Parathyroid adenoma (tissue), 2 donors: Measurements from ENCODE around the gene SLN.

Source experiments
- H2AFZ ChIP-seq: fragments of 300-600 bp; sonication (generic); one replicate; pipeline ENCODE4 v1.7.0; 2017; ENCODE audit warnings: antibody characterized with exemption, mild to moderate bottlenecking
- H3K27ac ChIP-seq: fragments of 300-600 bp; sonication (generic); one replicate; pipeline ENCODE4 v1.7.0; 2017
- H3K27me3 ChIP-seq: fragments of 300-600 bp; sonication (generic); one replicate; pipeline ENCODE4 v1.7.0; 2017; ENCODE audit warnings: low read length; ENCODE audit not compliant: control insufficient read depth, insufficient read depth
- H3K36me3 ChIP-seq: fragments of 300-600 bp; sonication (generic); one replicate; pipeline ENCODE4 v1.7.0; 2017; ENCODE audit warnings: low read length; ENCODE audit not compliant: control insufficient read depth, insufficient read depth
- H3K4me1 ChIP-seq: fragments of 300-600 bp; sonication (generic); one replicate; pipeline ENCODE4 v1.7.0; 2017; ENCODE audit warnings: control low read depth
- H3K4me2 ChIP-seq: fragments of 300-600 bp; sonication (generic); one replicate; pipeline ENCODE4 v1.7.0; 2017; ENCODE audit warnings: low read length
- H3K4me3 ChIP-seq: fragments of 300-600 bp; sonication (generic); one replicate; pipeline ENCODE4 v1.7.0; 2017; ENCODE audit warnings: low read depth, low read length
- H3K79me2 ChIP-seq: fragments of 300-600 bp; sonication (generic); one replicate; pipeline ENCODE4 v1.7.0; 2017; ENCODE audit warnings: control low read depth
- H3K9ac ChIP-seq: fragments of 300-600 bp; sonication (generic); one replicate; pipeline ENCODE4 v1.7.0; 2017; ENCODE audit warnings: mild to moderate bottlenecking
- H3K9me3 ChIP-seq: fragments of 300-600 bp; sonication (generic); one replicate; pipeline ENCODE4 v1.7.0; 2017; ENCODE audit warnings: low read length; ENCODE audit not compliant: control insufficient read depth
- CTCF ChIP-seq: fragments of 300-600 bp; sonication (generic); IDR thresholded peaks from one replicate; pipeline ENCODE4 v1.7.0; 2017; ENCODE audit warnings: antibody characterized with exemption, mild to moderate bottlenecking
- donor health status: primary hyperparathyroidism.

The SLN gene

DNA sequence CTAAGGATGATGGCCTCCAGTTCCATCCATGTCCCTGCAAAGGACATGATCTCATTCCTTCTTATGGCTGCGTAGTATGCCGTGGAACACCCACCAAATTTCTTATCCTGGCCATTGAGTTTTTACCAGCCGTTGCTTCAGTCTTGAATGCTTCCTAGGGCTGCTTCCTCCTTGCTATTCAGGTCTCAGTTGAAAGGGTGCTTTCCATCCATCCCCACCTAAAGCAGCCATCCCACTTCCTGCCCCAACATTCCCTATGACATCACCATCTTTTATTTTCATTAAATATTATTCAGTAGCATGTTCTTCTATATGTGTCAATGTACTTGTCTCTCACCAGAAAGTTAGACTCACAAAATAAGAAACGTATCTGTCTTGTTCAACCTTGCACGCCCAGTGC is 40.7 kb upstream of the SLN start:
- Histone ChIP-seq H3K4me2 (no peak overlapping the region), H3K4me3 (no peak overlapping the region), H3K36me3 (no peaks in the 10 kb centered on the region), H3K4me1 (no peaks in the 10 kb centered on the region), H3K9ac (no peak overlapping the region), H2AFZ (no peak overlapping the region), H3K27me3 (no peaks in the 10 kb centered on the region), H3K9me3 (no peaks in the 10 kb centered on the region), H3K27ac (no peak overlapping the region), H3K79me2 (no peaks in the 10 kb centered on the region)
- no peak for TF ChIP-seq CTCF

DNA sequence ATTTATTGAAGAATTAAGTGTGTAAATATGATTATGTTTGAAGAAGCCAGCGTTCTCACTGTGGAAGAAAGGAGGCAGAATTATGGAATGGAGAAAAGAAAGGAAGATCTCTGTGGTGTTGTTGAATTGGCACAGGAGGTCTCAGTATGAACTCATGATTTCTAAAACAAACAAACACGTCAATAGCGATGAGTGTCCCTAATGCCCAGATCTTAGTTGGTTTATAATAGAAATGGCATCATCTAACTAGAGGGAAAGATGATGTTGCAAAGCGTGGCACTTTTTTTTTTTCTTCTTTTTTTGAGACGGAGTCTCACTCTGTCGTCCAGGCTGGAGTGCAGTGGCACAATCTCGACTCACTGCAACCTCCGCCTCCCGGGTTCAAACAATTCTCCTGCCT is 39.2 kb upstream of the SLN start:
- Histone ChIP-seq H3K4me2 (no peak overlapping the region), H3K27ac (no peak overlapping the region), H3K9ac (no peak overlapping the region), H3K4me3 (no peak overlapping the region), H3K79me2 (no peaks in the 10 kb centered on the region), H2AFZ (no peak overlapping the region), H3K27me3 (no peaks in the 10 kb centered on the region), H3K36me3 (no peaks in the 10 kb centered on the region), H3K9me3 (no peaks in the 10 kb centered on the region), H3K4me1 (no peaks in the 10 kb centered on the region)
- no peak for TF ChIP-seq CTCF

GRCh38 chr11:107750313-107750712 is 38.5 kb upstream of the SLN start:
- Histone ChIP-seq H2AFZ (no peak overlapping the region), H3K4me1 (no peaks in the 10 kb centered on the region), H3K4me3 (no peak overlapping the region), H3K79me2 (no peaks in the 10 kb centered on the region), H3K27me3 (no peaks in the 10 kb centered on the region), H3K9me3 (no peaks in the 10 kb centered on the region), H3K36me3 (no peaks in the 10 kb centered on the region), H3K4me2 (no peak overlapping the region), H3K27ac (no peak overlapping the region), H3K9ac (no peak overlapping the region)
- TF ChIP-seq CTCF: no peak

GRCh38 chr11:107747622-107748021 is 35.8 kb upstream of the SLN start:
- H3K4me3 ChIP-seq: no peak overlapping the region
- no peak overlapping the region for H3K27ac ChIP-seq

More at GRCh38 chr11:107747622-107748021, 35.8 kb upstream of the SLN start:
- Histone ChIP-seq H3K4me2 (no peak overlapping the region), H3K9ac (no peak overlapping the region), H2AFZ (no peak overlapping the region), H3K9me3 (no peaks in the 10 kb centered on the region), H3K36me3 (no peaks in the 10 kb centered on the region), H3K27me3 (no peaks in the 10 kb centered on the region), H3K79me2 (no peaks in the 10 kb centered on the region), H3K4me1 (no peaks in the 10 kb centered on the region)
- TF ChIP-seq CTCF: no peak
